DND-41 (cell line): ENCODE data around the gene SLC2A10.

Experiments
- EZH2 ChIP-seq: IDR thresholded peaks from 3 replicates; pipeline ENCODE4 v1.6.1; 2012; ENCODE audit warnings: borderline replicate concordance, low read depth, mild to moderate bottlenecking, moderate library complexity, low read length, inconsistent platforms; ENCODE audit not compliant: severe bottlenecking
- TF ChIP-seq, protein P1 (sequence below): IDR thresholded peaks from 2 replicates; pipeline ENCODE4 v1.5.1; 2012; ENCODE audit warnings: borderline replicate concordance, low read length, moderate library complexity, mild to moderate bottlenecking; ENCODE audit not compliant: poor library complexity, severe bottlenecking; ENCODE audit errors: extremely low read depth

DNA sequence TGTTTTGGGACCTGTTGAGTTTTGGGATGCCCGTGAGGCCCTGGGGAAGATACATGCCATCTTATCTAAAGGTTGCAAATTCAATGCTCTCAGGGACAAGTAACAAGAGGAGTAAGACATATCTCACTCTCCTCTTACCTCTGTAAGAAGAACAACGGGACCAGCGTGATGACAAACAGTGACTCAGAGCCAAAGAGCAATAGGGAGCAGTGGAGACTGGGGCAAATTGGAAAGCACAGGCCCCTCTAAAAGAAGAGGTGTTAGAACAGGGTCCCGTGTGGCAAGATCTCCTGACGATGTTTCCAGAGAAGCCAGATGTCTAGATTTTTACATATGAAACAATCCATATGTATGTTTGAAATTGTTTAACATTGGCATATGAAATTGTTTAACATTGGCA is 31.8 kb upstream of the SLC2A10 start:
- TF ChIP-seq, protein P1, sequence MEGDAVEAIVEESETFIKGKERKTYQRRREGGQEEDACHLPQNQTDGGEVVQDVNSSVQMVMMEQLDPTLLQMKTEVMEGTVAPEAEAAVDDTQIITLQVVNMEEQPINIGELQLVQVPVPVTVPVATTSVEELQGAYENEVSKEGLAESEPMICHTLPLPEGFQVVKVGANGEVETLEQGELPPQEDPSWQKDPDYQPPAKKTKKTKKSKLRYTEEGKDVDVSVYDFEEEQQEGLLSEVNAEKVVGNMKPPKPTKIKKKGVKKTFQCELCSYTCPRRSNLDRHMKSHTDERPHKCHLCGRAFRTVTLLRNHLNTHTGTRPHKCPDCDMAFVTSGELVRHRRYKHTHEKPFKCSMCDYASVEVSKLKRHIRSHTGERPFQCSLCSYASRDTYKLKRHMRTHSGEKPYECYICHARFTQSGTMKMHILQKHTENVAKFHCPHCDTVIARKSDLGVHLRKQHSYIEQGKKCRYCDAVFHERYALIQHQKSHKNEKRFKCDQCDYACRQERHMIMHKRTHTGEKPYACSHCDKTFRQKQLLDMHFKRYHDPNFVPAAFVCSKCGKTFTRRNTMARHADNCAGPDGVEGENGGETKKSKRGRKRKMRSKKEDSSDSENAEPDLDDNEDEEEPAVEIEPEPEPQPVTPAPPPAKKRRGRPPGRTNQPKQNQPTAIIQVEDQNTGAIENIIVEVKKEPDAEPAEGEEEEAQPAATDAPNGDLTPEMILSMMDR: no peak
- no peak for TF ChIP-seq EZH2
